Heart left ventricle (tissue), 16 donors: ENCODE results near the gene C1QTNF6. TPM values are rescaled to one million over a fixed set of nuclear protein-coding genes. Genes with fewer than 3 reads are reported as not detected.
"Not testable (repeated sequence)": the region's sequence is repeated elsewhere in the genome, so short reads cannot be mapped to it uniquely, and the experiment has no call there.

Experiments
- ATAC-seq, 4 donors: fragments of 200-7000 bp; cut with Tn5 transposase; one replicate each; pipeline ENCODE4 v1.9.1; 2020 to 2022; ENCODE audit warnings: moderate library complexity in 4 of 4, mild to moderate bottlenecking in 3 of 4, moderate number of reproducible peaks in 1 of 4
- DNase-seq, 5 donors: peaks; one replicate each; pipeline ENCODE4 v3.0.0-alpha.2; 2020
- H3K27ac ChIP-seq, 12 donors: fragments of 200-600 bp; sonication (generic) in 4 of 12; one replicate each; pipeline versions ENCODE4 v1.5.0 to v1.8.0; 2016 to 2022; ENCODE audit warnings: mild to moderate bottlenecking in 2 of 12
- H3K27me3 ChIP-seq, 9 donors: fragments of 200-600 bp; sonication (generic) in 2 of 9; one replicate each; pipeline versions ENCODE4 v1.5.1 to v1.8.0; 2016 to 2022; ENCODE audit warnings: mild to moderate bottlenecking in 3 of 9
- H3K36me3 ChIP-seq, 9 donors: fragments of 200-600 bp; sonication (generic) in 2 of 9; one replicate each; pipeline versions ENCODE4 v1.5.0 to v1.8.0; 2018 to 2022; ENCODE audit warnings: mild to moderate bottlenecking in 2 of 9
- H3K4me1 ChIP-seq, 12 donors: fragments of 200-600 bp; sonication (generic) in 4 of 12; one replicate each; pipeline versions ENCODE4 v1.5.0 to v1.8.0; 2016 to 2022; ENCODE audit warnings: mild to moderate bottlenecking in 3 of 12
- H3K4me3 ChIP-seq, 12 donors: fragments of 200-600 bp; sonication (generic) in 4 of 12; one replicate each; pipeline versions ENCODE4 v1.5.0 to v1.8.0; 2017 to 2022; ENCODE audit warnings: mild to moderate bottlenecking in 9 of 12, moderate library complexity in 4 of 12
- H3K9me3 ChIP-seq, 12 donors: fragments of 200-600 bp; sonication (generic) in 4 of 12; one replicate each; pipeline versions ENCODE4 v1.5.0 to v1.8.0; 2016 to 2022; ENCODE audit warnings: mild to moderate bottlenecking in 1 of 12
- CTCF ChIP-seq, 12 donors: fragments of 200-600 bp; sonication (generic) in 4 of 12; IDR thresholded peaks; one replicate each; pipeline versions ENCODE4 v1.5.0 to v1.8.0; 2018 to 2022; ENCODE audit warnings: antibody characterized with exemption in 12 of 12, mild to moderate bottlenecking in 5 of 12
- POLR2A ChIP-seq, 2 donors: fragments of 450-650 bp; IDR thresholded peaks; one replicate each; pipeline ENCODE4 v1.6.1; 2017; ENCODE audit warnings: antibody characterized with exemption in 2 of 2, mild to moderate bottlenecking in 2 of 2, moderate library complexity in 2 of 2
- WGBS, 4 donors: extraction: QIAGEN DNeasy Blood & Tissue Kit in 2 of 4; methylation state at CpG; one replicate each; pipeline versions ENCODE4 v1.1.5 to v1.1.7; 2013 to 2018; 5-methylcytosine and 5-hydroxymethylcytosine counted together
- intact Hi-C, 10 donors: fragments of 100-400 bp; cut with DNase I; formaldehyde crosslinking; loops; one replicate each; pipeline versions ENCODE4 v1.11.1 to v1.14.2; 2022
- polyA plus RNA-seq, 2 donors: library from polyadenylated mRNA; stranded (reverse); fragments of 200-250 nt; gene quantifications; one replicate each; pipeline ENCODE4 v1.2.3, GENCODE V29; 2013
- total RNA-seq, 9 donors: library from RNA; depleted of rRNA in 2 of 9; stranded (reverse); fragments of >200 nt in 2 of 9; fragmentation: NEBNext Ultra II Directional in 3 of 9; extraction: Animal tissue kit (Norgen Biotek cat#: 25700) in 3 of 9; gene quantifications; one replicate each; pipeline versions ENCODE4 v1.1.0 to v1.2.4, GENCODE V29; 2016 to 2023
- donor health status: ischemic (EF 13 %, LVEDD 7.1; RV severe dilation, severe dysfunction).
- donor health status: healthy with polysubstance abuse.
- donor health status: DM: no; HTN: yes; CAD: no.
- donor health status: DM: no; HTN: no; CAD: no.
- donor health status: ischemic (EF 25% LVEDD 6.9; RV normal size, moderate dysfunction).
- donor health status: ischemic (EF 25% LVEDD 5.7; RV mildly dilated, moderate dysfunction).
- donor health status: healthy.
- donor health status: DM: yes; HTN: yes; CAD: no.
- donor health status: ischemic (EF 35%, LVEDD 5.7; RV mildly dilated, moderate dysfunction).
- donor health status: nonischemic (EF 11% LVEDD 7.7; RV severe dilation, severe dysfunction).
- donor health status: DM: yes; HTN: yes; CAD: no.
- donor health status: PGD.
- donor health status: ischemic (EF 29% LVEDD 5.4; RV normal size, mild dysfunction).
- donor health status: nonischemic (EF 23%, LVEDD 6.1; RV moderate dilation, normal function).

Gene C1QTNF6
- total and polyA plus RNA-seq, 11 donors = 0.31 to 11.9 (median 1.4) TPM

- no peak overlapping the region for H3K4me3 ChIP-seq
- 78 to 87% (median 80%) methylated on average over 3 to 5 of the region's 5 CpGs for WGBS, 4 donors
- ATAC-seq (no peak), DNase-seq (no peak)
- no peaks in the 10 kb centered on the region for H3K36me3 ChIP-seq
- no peak overlapping the region for H3K27ac ChIP-seq
- peaks cover 0 to 7% (median 4%) of the 10 kb centered on the region in 12 donors for H3K4me1 ChIP-seq
- H3K9me3 ChIP-seq = no peaks in the 10 kb centered on the region
- TF ChIP-seq CTCF (IDR thresholded peaks at IDR 0.05) (no peak), POLR2A (IDR thresholded peaks at IDR 0.05) (no peak)
- H3K27me3 ChIP-seq = no peaks in the 10 kb centered on the region
- intact Hi-C loops = loop anchor here in 1 of 10 donors (2.0 kb wide), 1 partner anchor 75 kb away; no protein-coding TSS in a partner anchor
These were observed 16.1 kb upstream of the C1QTNF6 start for GRCh38 chr22:37204045-37204655.

DNA sequence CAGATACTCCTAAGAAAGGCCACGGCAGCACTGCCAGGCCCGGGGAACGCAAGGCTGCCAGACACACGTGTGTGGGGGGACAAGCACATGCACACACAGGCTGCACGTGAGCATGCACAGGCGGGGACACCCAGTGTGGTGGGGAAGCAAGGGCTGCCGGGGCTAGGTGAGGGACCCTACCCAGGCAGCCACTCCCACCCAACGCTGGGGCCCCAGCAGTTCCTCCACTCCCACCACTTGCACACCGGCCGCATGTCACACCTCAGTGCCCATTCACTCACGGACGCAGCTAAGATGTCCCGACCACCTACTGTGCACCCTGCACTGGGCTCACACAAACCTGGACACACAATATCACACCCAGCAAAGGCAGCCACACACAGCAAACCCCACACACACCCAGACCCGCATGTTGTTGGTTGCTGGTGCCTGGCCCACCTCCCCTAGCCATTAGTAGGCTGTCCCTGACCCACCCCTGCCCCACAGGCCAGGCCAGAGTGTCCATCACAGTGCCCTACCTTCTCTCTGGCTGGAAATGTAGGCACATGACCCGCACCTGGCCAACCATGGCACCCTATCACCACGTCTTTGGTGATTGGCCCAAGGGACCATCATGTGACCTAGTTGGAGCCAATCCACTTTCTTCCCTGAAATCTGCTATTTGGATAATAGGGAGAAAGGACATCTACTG is 15.5 kb upstream of the C1QTNF6 start:
- 84 to 92% (median 86%) methylated on average over 13 to 16 of the region's 16 CpGs for WGBS, 4 donors
- H3K36me3 ChIP-seq = no peaks in the 10 kb centered on the region
- no peaks in the 10 kb centered on the region for H3K9me3 ChIP-seq
- intact Hi-C loops = loop anchor here in 2 of 10 donors (2.0 kb wide), 2 partner anchors 75 to 127 kb away; no protein-coding TSS in a partner anchor
- TF ChIP-seq POLR2A (IDR thresholded peaks at IDR 0.05) (no peak), CTCF (IDR thresholded peaks at IDR 0.05) (no peak)
- no peak for DNase-seq
- no peak for ATAC-seq
- peaks cover 0 to 10% (median 4%) of the 10 kb centered on the region in 12 donors for H3K4me1 ChIP-seq
- H3K27me3 ChIP-seq = no peaks in the 10 kb centered on the region
- no peak overlapping the region for H3K27ac ChIP-seq
- H3K4me3 ChIP-seq = no peak overlapping the region

DNA sequence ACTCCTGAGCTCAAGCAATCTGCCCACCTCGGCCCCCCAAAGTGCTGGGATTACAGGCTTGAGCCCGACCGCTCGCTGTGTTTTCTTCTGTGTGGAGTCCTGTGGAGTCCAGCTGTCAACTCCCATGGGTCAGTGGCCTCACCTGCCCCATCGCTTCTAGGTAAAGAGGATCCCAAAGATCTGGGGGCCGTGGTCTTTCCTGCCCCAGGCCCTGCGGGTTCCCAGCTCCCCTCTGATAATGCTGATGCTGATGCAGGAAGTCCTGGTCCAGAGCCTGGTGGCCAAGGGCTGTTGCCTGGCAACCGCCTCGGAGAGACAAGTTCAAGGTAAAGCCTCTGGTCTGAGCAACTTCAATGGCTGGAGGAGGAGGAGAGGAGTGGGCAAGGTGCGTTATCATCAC is 14.7 kb upstream of the C1QTNF6 start:
- no peak for TF ChIP-seq POLR2A (IDR thresholded peaks at IDR 0.05)
- no peak for TF ChIP-seq CTCF (IDR thresholded peaks at IDR 0.05)
- peak in 1 of 5 donors; percentile 11 for DNase-seq
- H3K36me3 ChIP-seq = no peaks in the 10 kb centered on the region
- H3K27ac ChIP-seq = no peak overlapping the region
- intact Hi-C loops = loop anchor here in 1 of 10 donors (2.0 kb wide), 1 partner anchor 126 kb away; no protein-coding TSS in a partner anchor
- H3K4me1 ChIP-seq = peaks cover 6 to 18% (median 11%) of the 10 kb centered on the region in 12 donors
- no peaks in the 10 kb centered on the region for H3K9me3 ChIP-seq
- WGBS, 4 donors = 83 to 97% (median 88%) methylated on average over 6 to 10 of the region's 10 CpGs
- H3K4me3 ChIP-seq = no peak overlapping the region
- H3K27me3 ChIP-seq = no peaks in the 10 kb centered on the region
- no peak for ATAC-seq

DNA sequence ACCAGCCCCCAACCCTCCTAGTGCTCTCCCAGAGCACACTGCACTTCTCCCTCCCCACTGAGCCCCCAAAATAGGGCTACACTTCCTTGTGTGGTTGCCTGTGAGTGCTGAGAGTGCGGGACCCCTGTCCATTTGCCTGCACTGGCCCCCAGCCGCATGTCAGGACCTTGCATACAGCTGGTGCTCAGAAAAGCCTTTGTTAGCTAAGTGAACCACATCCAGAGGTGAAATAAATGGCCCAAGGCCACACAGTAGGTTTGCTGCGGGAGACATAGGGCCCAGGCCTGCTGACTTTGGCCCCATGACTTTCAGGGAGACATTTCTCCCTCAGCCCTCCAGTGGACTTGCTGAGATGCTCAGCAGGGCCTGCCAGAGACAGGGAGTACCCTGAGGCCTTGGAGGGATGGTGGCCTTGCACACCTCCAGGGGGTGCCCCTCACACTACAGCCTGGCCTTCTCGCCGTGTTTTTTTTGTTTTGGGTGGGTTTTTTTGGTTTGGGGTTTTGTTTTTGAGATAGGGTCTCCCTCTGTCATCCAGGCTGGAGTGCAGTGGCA is 14.0 kb upstream of the C1QTNF6 start:
- ATAC-seq = no peak
- no peak for DNase-seq
- 87 to 96% (median 92%) methylated on average over 4 to 5 of the region's 5 CpGs for WGBS, 4 donors

DNA sequence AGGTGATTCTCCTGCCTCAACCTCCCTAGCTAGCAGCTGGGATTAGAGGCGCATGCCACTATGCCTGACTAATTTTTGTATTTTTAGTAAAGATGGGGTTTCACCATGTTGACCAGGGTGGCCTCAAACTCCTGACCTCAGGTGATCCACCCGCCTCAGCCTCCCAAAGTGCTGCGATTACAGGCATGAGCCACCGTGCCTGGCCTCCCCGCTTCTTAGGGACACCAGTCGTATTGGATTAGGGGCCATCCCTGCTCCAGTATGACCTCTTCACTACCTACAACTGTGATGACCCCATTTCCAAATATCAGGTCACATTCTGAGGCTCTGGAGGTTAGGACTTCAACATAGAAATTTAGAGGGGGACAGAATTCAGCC is 13.4 kb upstream of the C1QTNF6 start:
- ATAC-seq, H3K36me3 ChIP-seq, H3K27me3 ChIP-seq, H3K27ac ChIP-seq, DNase-seq, H3K4me3 ChIP-seq, H3K9me3 ChIP-seq: not testable (repeated sequence)
- peaks cover 12 to 31% (median 24%) of the 10 kb centered on the region in 12 donors for H3K4me1 ChIP-seq
- intact Hi-C loops = loop anchor here in 3 of 10 donors (2.0 kb wide), 2 partner anchors 123 to 421 kb away; no protein-coding TSS in a partner anchor
- WGBS, 4 donors = 95 to 97% (median 97%) methylated on average over 6 of the region's 6 CpGs

More for the DNA sequence above, 14.0 kb upstream of the C1QTNF6 start:
- no peaks in the 10 kb centered on the region for H3K27me3 ChIP-seq
- H3K36me3 ChIP-seq = no peaks in the 10 kb centered on the region
- peaks cover 11 to 24% (median 18%) of the 10 kb centered on the region in 12 donors for H3K4me1 ChIP-seq
- no peak for TF ChIP-seq POLR2A (IDR thresholded peaks at IDR 0.05)
- no peak for TF ChIP-seq CTCF (IDR thresholded peaks at IDR 0.05)
- no peaks in the 10 kb centered on the region for H3K9me3 ChIP-seq
- H3K4me3 ChIP-seq = no peak overlapping the region
- no peak overlapping the region for H3K27ac ChIP-seq
- intact Hi-C loops = loop anchor here in 1 of 10 donors (2.0 kb wide), 1 partner anchor 125 kb away; no protein-coding TSS in a partner anchor
